GM12878 (cell line): ENCODE measurements around the gene USH2A. TPM values are rescaled to one million over a fixed set of nuclear protein-coding genes. Genes with fewer than 3 reads are reported as not detected.

ENCODE experiments used
- CREB1 ChIP-seq: IDR thresholded peaks from 2 replicates; pipeline ENCODE4 v1.6.1; 2012; ENCODE audit warnings: low read depth, mild to moderate bottlenecking, inconsistent platforms
- DPF2 ChIP-seq: fragments of 450-650 bp; IDR thresholded peaks from 2 replicates; pipeline ENCODE4 v1.6.1; 2017; ENCODE audit warnings: mild to moderate bottlenecking
- IRF4 ChIP-seq: IDR thresholded peaks from 2 replicates; pipeline ENCODE4 v1.6.1; 2011; ENCODE audit warnings: low read depth, low read length
- MTA2 ChIP-seq: fragments of 450-650 bp; IDR thresholded peaks from 2 replicates; pipeline ENCODE4 v1.6.1; 2016; ENCODE audit warnings: low read depth, mild to moderate bottlenecking, moderate library complexity
- POLR2AphosphoS5 ChIP-seq: IDR thresholded peaks from 2 replicates; pipeline ENCODE4 v1.6.1; 2011; ENCODE audit warnings: mild to moderate bottlenecking, low read length, inconsistent platforms
- RAD51 ChIP-seq: fragments of 450-650 bp; IDR thresholded peaks from 2 replicates; pipeline ENCODE4 v1.6.1; 2016; ENCODE audit warnings: moderate library complexity, mild to moderate bottlenecking, inconsistent platforms
- TCF7 ChIP-seq: IDR thresholded peaks from 2 replicates; pipeline ENCODE4 v1.6.1; 2014; ENCODE audit warnings: antibody characterized with exemption, borderline replicate concordance
- USF1 ChIP-seq: IDR thresholded peaks from 2 replicates; pipeline ENCODE4 v1.6.1; 2011; ENCODE audit warnings: borderline replicate concordance, low read depth, mild to moderate bottlenecking, moderate library complexity, mixed read lengths, low read length; ENCODE audit not compliant: insufficient read depth; ENCODE audit errors: extremely low read length
- ZBTB33 ChIP-seq: fragments of 450-650 bp; IDR thresholded peaks from 2 replicates; pipeline ENCODE4 v1.6.1; 2017; ENCODE audit warnings: mild to moderate bottlenecking
- ZBTB4 ChIP-seq: fragments of 450-650 bp; formaldehyde crosslinking; IDR thresholded peaks from 2 replicates; pipeline ENCODE4 v1.4.0; 2022; ENCODE audit warnings: mild to moderate bottlenecking, moderate library complexity
- polyA plus RNA-seq, 11 experiments: library from polyadenylated mRNA; depleted of rRNA in 4 of 11; unstranded in 6 of 11; stranded (reverse) in 5 of 11; fragments of >200 nt; fragmentation: Nextera tagmentation in 4 of 11; fragmentation: Illumina TruSeq in 1 of 11; extraction: Ambion mirVana in 4 of 11; extraction: Trizol in 1 of 11; gene quantifications; 1 replicate in 1 of 11; 2 replicates in 10 of 11; pipeline versions ENCODE4 v1.2.1 to v1.2.3, GENCODE V29; 2011 to 2016; ENCODE audit warnings: inconsistent platforms in 2 of 11, missing spikeins in 2 of 11, low read depth in 1 of 11
- total RNA-seq, 4 experiments: library from RNA; depleted of rRNA in 3 of 4; stranded (reverse); fragments of >200 nt in 3 of 4; fragmentation: Illumina TruSeq in 1 of 4; extraction: Trizol in 1 of 4; gene quantifications; 2 replicates each; pipeline versions ENCODE4 v1.2.1 to v1.2.3, GENCODE V29; 2013 to 2021

Gene USH2A
- total and polyA plus RNA-seq, 10 of the 15 experiments (the other 5 are each of a cell fraction or from before 2014, with no cell fraction given), result under 0.01 to 0.20 (median 0.01) TPM; not detected in 2

- no peak for TF ChIP-seq USF1
- TF ChIP-seq DPF2, result no peak
- no peak for TF ChIP-seq RAD51
- TF ChIP-seq IRF4, result no peak
- TF ChIP-seq ZBTB4 (CRISPR knock-in tag), result no peak
- TF ChIP-seq ZBTB33, result no peak
- no peak for TF ChIP-seq MTA2
- TF ChIP-seq POLR2AphosphoS5, result no peak
- no peak for TF ChIP-seq CREB1
- no peak for TF ChIP-seq TCF7
Observed at GRCh38 chr1:215645861-215646260, 777.4 kb downstream of the USH2A start (continued).
